D721Med (cell line): ENCODE measurements around the gene DCUN1D3.
"Not testable (repeated sequence)": the region's sequence is repeated elsewhere in the genome, so short reads cannot be mapped to it uniquely, and the experiment has no call there.

Source experiments
- DNase-seq: peaks from one replicate; pipeline ENCODE4 v3.0.0; 2011; ENCODE audit warnings: low spot score; ENCODE audit not compliant: insufficient read length
- FAIRE-seq: peaks from 2 replicates; lab custom pipeline; 2011; peaks lifted over from hg19 to GRCh38; lab: Jason Lieb, UNC
- CTCF ChIP-seq: IDR thresholded peaks from 2 replicates; pipeline ENCODE4 v1.5.1; 2012; ENCODE audit warnings: mild to moderate bottlenecking, control low read depth; ENCODE audit not compliant: insufficient read depth; ENCODE audit errors: missing control alignments

Gene DCUN1D3, protein sequence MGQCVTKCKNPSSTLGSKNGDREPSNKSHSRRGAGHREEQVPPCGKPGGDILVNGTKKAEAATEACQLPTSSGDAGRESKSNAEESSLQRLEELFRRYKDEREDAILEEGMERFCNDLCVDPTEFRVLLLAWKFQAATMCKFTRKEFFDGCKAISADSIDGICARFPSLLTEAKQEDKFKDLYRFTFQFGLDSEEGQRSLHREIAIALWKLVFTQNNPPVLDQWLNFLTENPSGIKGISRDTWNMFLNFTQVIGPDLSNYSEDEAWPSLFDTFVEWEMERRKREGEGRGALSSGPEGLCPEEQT

DNA sequence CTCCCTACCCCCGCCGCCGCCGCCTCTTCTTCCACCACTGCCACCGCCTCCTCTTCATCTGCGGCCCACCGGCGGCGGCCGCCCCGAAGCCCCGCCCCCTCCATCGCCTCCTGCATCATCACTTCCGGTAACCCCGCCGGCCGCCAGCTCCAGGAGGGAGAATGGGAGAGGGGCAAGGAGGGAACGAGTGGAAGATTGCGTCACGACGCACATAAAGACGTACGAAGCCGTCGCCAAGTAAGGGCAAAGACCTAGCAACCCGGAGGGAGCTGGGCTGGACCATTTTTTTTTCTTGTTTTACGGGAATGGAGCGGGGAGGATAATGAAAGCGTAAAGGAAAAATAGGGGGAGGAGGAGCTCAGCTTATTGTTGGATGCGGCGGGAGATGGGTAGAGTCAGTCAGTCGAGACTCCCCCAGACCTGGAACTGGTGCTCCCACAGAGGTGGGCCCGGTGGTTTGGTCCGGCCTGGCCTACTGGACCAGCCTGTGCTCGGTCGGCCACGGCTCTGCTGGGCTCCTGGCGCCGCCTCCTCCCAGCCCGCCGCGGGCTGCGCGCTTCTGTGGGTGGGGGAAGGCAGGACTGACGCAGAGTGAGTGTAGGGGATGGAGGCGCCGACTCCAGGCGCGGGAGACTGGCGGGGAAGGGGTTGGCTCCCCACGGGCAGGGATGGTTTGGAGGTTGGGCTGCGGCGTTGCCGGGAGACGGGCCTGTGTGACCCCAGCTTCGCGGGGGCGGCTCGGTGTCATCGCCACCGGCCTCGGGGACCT is at the start of gene DCUN1D3, which contains the start of gene LYRM1:
DCUN1D3 (minus strand) TSS at position 60 of the 769 bp plus-strand sequence. CDS start 37,820 bp downstream, outside the sequence.
LYRM1 (plus strand) TSS at position 473 of the 769 bp plus-strand sequence. CDS start 14,785 bp downstream, outside the sequence.
- FAIRE-seq = no peak
- TF ChIP-seq CTCF = no peak
- peak; percentile 70 for DNase-seq

DNA sequence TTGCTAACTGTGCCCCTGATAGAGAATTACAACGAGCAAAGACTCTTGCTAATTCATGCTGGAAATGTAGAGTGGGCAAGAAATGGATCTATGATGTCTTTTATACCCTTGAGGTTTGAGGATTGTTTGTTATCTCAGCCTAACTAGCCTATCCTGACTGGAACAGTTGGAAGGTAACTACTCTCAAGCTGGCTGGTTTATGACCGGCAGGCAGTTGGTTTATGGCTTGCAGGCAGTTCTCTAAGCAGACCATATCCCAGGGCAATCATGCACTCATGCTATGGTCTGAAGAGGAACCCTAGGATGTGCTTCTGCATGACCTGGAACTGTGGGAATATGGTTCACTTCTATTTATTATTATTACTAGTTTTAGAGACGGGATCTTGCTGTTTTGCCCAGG is 49.5 kb upstream of the DCUN1D3 start:
- no peak for DNase-seq

DNA sequence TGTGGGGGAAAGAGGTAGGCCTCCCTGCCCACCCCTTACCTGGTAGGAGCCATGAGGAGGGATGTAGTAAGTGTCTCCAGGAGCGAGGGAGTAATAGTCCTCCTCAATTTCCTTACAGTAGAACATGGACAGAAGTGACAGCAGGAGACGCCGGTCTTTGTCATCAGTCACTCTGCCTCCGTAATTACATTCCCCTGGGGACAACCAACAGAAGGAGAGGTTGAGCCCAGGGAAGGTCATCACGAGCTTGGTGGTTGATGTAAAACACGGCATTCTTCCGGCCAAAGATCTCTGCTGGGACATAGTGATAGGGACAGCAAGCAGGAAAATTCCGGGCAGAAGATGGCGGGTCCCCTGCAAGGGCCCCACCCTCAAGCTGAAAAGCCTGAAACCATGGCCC is 48.3 kb upstream of the DCUN1D3 start:
- no peak for FAIRE-seq
- DNase-seq = no peak
- TF ChIP-seq CTCF = no peak

More for the DNA sequence above, 49.5 kb upstream of the DCUN1D3 start:
- TF ChIP-seq CTCF = no peak
- FAIRE-seq = no peak

DNA sequence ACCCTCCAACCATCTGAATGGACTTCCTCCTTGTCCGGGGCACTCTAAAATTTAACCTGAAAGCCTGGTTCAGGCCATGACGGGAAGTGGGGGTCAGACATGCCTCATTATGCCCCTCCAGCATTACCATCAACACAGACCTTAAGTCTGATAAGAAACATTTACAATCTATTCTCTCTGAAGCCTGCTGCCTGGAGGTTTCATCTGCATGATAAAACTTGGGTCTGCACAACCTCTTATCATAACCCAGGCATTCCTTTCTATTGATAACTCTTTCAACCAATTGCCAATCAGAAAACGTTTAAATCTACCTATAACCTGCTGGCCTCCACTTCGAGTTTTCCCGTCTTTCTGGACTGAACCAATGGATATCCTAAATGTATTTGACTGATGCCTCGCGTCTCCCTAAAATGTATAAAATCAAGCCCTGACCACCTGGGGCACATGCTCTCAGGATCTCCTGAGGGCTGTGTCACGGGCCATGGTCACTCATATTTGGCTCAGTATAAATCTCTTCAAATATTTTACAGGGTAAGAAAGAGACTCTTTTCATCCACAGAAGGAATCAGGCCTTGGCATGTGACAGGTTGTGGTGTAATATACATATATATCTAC is 46.0 kb upstream of the DCUN1D3 start:
- DNase-seq (no peak), FAIRE-seq (no peak)
- TF ChIP-seq CTCF = no peak

DNA sequence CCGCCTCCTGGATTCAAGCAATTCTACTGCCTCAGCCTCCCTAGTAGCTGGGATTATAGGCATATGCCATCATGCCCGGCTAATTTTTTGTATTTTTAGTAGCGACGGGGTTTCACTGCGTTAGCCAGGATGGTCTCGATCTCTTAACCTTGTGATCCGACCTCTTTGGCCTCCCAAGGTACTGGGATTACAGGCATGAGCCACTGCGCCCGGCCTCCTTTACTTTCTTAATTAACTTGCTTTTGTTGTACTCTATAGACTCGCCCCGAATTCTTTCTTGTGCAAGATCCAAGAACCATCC is 45.4 kb upstream of the DCUN1D3 start:
- not testable (repeated sequence) for FAIRE-seq, DNase-seq

DNA sequence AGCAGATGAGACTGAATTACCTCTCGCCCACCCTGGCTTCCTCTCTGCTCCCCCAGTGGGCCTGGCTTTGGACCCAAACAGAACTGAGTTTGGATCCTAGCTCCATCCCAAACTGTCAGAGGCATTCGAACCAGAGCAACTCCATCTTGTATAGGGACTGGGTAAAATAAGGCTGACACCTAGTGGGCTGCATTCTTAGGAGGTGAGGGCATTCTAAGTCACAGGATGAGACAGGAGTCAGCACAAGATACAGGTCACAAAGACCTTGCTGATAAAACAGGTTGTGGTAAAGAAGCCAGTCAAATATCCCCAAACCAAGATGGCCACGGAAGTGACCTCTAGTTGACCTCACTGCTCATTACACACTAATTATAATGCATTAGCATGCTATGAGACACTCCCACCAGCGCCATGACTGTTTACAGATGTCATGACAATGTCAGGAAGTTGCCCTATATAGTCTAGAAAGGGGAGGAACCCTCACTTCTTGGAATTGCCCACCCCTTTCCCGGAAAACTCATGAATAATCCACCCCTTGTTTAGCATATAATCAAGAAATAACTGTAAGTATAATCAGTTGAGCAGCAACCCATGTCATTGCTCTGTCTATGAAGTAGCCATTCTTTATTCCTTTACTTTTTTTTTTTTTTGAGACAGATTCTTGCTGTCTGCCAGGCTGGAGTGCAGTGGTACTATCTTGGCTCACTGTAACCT is 44.9 kb upstream of the DCUN1D3 start:
- DNase-seq (no peak), FAIRE-seq (no peak)
- peak; percentile 38 for TF ChIP-seq CTCF

DNA sequence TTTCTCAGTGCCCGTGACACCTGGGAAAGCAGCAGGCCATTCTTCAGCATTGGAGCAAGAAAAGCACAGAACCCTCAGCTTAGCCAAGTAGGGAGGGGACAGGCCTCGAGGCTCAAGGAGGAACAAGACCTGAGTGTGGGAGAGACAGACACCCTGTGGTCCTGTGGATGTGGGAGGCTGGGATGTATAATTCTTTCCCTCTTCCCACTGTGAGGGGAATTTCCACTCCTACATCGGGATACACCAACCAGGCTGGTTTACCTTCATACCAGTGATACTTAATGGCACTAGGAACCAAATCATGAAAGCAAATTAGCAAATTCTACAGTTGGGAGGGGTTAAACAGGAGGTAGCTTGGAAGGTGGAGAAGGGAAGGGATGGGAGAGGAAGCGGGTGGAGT is 42.1 kb upstream of the DCUN1D3 start:
- FAIRE-seq (no peak), DNase-seq (no peak)
- TF ChIP-seq CTCF = no peak
